Astrocyte of the spinal cord (primary cell): ENCODE measurements around the gene ANKRD17.
A peak's percentile ranks its signal among the peaks of the same experiment; 100 is the strongest.
"Not testable (repeated sequence)": the region's sequence is repeated elsewhere in the genome, so short reads cannot be mapped to it uniquely, and the experiment has no call there.

Experiments used
- DNase-seq: peaks from one replicate; pipeline ENCODE4 v3.0.0; 2011; ENCODE audit warnings: low read depth, low spot score
- H3K4me3 ChIP-seq: 2 replicates; pipeline ENCODE4 v1.5.1; 2011; ENCODE audit warnings: low read depth, mild to moderate bottlenecking, low read length, moderate library complexity
- CTCF ChIP-seq: IDR thresholded peaks from 2 replicates; pipeline ENCODE4 v1.5.1; 2012; ENCODE audit warnings: low read depth, mild to moderate bottlenecking, low read length, inconsistent platforms
- in situ Hi-C: cut with HindIII; loops from 2 replicates; pipeline ENCODE4 v1.10.0; 2017; ENCODE audit warnings: low sequenced_read_pairs

Gene ANKRD17

DNA sequence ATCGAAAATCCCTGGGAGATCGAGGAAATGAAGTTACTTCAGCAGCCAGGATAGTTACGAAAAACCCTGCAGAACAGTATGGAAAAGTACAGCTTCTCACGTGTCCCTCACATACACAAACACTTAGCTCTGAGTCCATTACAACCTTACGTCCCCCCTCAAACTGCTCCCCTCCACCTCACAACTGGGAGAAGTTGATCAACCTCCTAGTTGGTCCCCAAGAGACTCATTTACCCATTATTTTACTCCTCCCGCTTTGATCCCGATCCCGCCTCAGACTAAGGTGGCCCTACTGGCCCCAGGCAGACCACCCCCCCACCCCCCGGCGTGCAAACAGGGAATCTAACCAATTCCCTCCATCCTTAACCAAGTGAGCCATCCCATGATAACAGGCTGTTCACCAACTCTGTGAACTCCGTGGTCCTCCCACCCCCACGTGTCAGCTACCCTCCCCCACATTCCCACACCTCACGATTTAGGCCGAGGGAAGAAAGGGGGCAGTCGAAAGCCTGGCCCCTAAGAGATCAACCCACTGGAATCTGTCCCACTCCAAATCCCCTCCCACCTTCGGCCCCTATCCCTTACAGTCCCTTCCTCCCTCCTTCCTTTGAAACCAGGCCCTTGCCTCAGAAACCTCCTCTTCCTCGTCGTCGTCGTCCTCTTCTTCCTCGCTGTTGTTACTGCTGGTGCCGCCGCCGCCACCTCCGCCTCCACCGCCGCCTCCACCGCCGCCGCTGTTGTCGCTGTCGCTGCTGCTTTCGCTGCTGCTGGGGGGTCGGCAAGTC, 755 bp downstream of the ANKRD17 start:
- TF ChIP-seq CTCF: no peak
- peak; percentile 22 for DNase-seq
- in situ Hi-C loops: no loop called here
- H3K4me3 ChIP-seq: peak overlapping the region; percentile 96

GRCh38 chr4:73257234-73257633, 1.4 kb downstream of the ANKRD17 start:
- peak; percentile 76 for TF ChIP-seq CTCF
- DNase-seq: peak; percentile 90
- H3K4me3 ChIP-seq: peak overlapping the region; percentile 96

DNA sequence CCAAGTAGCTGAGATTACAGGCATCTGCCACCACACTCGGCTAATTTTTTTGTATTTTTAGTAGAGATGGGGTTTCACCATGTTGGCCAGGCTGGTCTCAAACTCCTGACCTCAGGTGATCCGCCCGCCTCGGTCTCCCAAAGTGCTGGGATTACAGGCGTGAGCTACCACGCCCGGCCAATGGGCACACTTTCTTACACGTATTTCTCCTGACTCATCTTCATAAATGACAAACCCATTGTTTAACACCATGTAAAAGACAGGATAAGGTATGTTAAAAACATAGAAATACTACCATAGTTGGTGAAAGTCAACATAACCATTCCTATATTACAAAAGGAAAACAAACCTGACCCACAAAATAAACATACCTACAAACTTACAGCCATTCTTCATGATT, 2.8 kb downstream of the ANKRD17 start:
- DNase-seq, in situ Hi-C loops, H3K4me3 ChIP-seq: not testable (repeated sequence)

More at GRCh38 chr4:73257234-73257633, 1.4 kb downstream of the ANKRD17 start:
- in situ Hi-C loops: no loop called here

DNA sequence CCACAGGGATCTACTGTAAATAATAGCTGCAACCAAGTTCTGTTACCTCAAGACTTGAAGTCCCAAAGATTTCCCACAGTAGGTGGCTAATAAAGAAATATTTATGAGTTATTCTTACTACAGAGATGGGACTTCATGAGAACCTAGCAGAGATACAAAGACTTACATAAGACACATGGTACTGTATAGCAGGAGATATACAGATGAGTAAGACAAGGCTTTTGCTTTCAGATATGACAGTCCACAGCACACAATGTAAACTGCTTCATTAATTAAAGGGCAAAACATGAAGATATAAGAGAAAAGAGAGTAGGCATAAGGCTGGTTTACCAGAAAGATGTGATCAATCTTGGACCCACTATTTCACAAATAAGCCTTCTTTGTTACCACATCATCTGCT, 6.6 kb downstream of the ANKRD17 start:
- DNase-seq: no peak
- no peak for TF ChIP-seq CTCF
- in situ Hi-C loops: no loop called here
- H3K4me3 ChIP-seq: no peak overlapping the region

GRCh38 chr4:73251384-73251783, 7.2 kb downstream of the ANKRD17 start:
- H3K4me3 ChIP-seq: no peak overlapping the region
- no peak for DNase-seq
- TF ChIP-seq CTCF: peak; percentile 18
- in situ Hi-C loops: no loop called here

DNA sequence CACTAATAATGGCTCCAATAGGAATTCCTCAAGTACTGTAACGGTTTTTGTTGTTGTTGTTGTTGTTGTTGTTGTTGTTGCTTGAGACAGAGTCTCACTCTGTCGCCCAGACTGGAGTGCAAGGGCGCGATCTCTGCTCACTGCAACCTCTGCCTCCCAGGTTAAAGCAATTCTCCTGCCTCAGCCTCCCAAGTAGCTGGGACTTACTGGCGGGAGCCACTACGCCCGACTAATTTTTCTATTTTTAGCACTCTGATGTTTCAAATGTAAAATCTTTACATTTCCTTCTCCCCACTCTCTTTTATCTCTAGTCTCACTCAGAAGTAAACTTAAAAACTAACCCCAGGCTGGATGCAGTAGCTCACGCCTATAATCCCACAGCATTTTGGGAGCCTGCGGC, 8.0 kb downstream of the ANKRD17 start:
- H3K4me3 ChIP-seq: no peak overlapping the region
- in situ Hi-C loops: no loop called here
- no peak for DNase-seq
- no peak for TF ChIP-seq CTCF

DNA sequence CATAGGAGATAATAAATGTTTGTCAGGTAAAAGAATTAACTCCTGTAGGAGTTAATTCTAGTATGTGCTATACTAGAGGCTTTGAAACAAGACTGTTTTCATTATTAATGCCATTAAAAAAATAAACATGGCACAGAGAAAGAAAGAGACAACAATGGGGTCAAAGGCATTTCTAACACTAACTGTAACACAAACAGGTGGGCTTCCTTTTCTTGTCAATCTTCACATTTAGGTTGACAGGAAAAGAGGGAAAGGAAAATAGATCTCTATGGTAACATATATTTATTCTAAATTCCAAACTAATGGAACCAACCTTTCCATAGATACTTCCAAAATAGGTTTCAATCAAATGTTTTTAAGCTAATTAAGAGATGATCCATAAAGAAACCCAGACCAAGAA, 9.8 kb downstream of the ANKRD17 start:
- no peak for TF ChIP-seq CTCF
- H3K4me3 ChIP-seq: no peak overlapping the region
- in situ Hi-C loops: no loop called here
- DNase-seq: no peak
